ENCODE measurements around the gene ZNF527. TPM values are rescaled to one million over a fixed set of nuclear protein-coding genes. Genes with fewer than 3 reads are reported as not detected.
"Not testable (repeated sequence)": the region's sequence is repeated elsewhere in the genome, so short reads cannot be mapped to it uniquely, and the experiment has no call there.

The ZNF527 gene
- polyA plus RNA-seq, 1 donor (not counting 4 experiments of a cell fraction or from before 2014, with no cell fraction given) = 2.9 TPM

DNA sequence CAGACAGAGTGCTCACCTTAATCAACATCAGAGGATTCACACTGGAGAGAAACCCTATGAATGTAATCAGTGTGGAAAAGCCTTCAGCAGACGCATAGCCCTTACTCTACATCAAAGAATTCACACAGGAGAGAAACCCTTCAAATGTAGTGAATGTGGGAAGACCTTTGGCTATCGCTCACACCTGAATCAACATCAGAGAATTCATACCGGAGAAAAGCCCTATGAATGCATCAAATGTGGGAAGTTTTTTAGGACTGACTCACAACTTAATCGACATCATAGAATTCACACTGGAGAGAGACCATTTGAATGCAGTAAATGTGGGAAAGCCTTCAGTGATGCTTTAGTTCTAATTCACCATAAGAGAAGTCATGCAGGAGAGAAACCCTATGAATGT is 18.3 kb downstream of the ZNF527 start:
- no peak for TF ChIP-seq EZH2 (IDR thresholded peaks at IDR 0.05; ENCODE audit: low read length)
- TF ChIP-seq, protein P1, sequence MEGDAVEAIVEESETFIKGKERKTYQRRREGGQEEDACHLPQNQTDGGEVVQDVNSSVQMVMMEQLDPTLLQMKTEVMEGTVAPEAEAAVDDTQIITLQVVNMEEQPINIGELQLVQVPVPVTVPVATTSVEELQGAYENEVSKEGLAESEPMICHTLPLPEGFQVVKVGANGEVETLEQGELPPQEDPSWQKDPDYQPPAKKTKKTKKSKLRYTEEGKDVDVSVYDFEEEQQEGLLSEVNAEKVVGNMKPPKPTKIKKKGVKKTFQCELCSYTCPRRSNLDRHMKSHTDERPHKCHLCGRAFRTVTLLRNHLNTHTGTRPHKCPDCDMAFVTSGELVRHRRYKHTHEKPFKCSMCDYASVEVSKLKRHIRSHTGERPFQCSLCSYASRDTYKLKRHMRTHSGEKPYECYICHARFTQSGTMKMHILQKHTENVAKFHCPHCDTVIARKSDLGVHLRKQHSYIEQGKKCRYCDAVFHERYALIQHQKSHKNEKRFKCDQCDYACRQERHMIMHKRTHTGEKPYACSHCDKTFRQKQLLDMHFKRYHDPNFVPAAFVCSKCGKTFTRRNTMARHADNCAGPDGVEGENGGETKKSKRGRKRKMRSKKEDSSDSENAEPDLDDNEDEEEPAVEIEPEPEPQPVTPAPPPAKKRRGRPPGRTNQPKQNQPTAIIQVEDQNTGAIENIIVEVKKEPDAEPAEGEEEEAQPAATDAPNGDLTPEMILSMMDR (optimal IDR thresholded peaks at IDR 0.05 in 1 of 3, IDR thresholded peaks at IDR 0.05 in 1 of 3, conservative IDR thresholded peaks at IDR 0.05 in 1 of 3; ENCODE audit: extremely low read depth in 1 of 3, insufficient read depth in 2 of 3, low read length in 3 of 3) = no peak
- Histone ChIP-seq H3K9me1 (ENCODE audit: control insufficient read depth, extremely low read depth, insufficient read depth, low read length) (no peaks in the 10 kb centered on the region), H4K20me1 (ENCODE audit: control insufficient read depth, extremely low read depth, insufficient read depth, low read length) (no peaks in the 10 kb centered on the region), H3K4me3 (ENCODE audit: control insufficient read depth in 2 of 3, extremely low read depth in 1 of 3, insufficient read depth in 2 of 3, low read depth in 1 of 3, low read length in 3 of 3) (no peak overlapping the region), H3K9me3 (ENCODE audit: control insufficient read depth, low read depth, low read length) (peaks cover 16% of the 10 kb centered on the region), H3K27ac (ENCODE audit: control insufficient read depth, insufficient read depth, low read length) (no peak overlapping the region), H3K4me1 (ENCODE audit: control insufficient read depth, extremely low read depth, insufficient read depth, low read length) (no peaks in the 10 kb centered on the region), H3K36me3 (ENCODE audit: control insufficient read depth in 2 of 2, extremely low read depth in 1 of 2, insufficient read depth in 2 of 2, low read length in 2 of 2) (peaks cover 0 to 3% of the 10 kb centered on the region in 2 experiments), H3K79me2 (ENCODE audit: control insufficient read depth, insufficient read depth, low read length) (no peaks in the 10 kb centered on the region), H3K4me2 (ENCODE audit: control insufficient read depth, extremely low read depth, insufficient read depth, low read depth, low read length) (no peak overlapping the region), H3K9ac (ENCODE audit: control insufficient read depth, extremely low read depth, insufficient read depth, low read length) (no peak overlapping the region), H2AFZ (ENCODE audit: control insufficient read depth, low read length) (no peak overlapping the region), H3K27me3 (ENCODE audit: control insufficient read depth, extremely low read depth, insufficient read depth, low read length) (no peaks in the 10 kb centered on the region)
- no peak for FAIRE-seq
- DNase-seq (ENCODE audit: low read depth, low spot score) = no peak
- dilution Hi-C loops (cut with MboI; ENCODE audit: extremely low pct_ligation_motif_present, low sequenced_read_pairs) = no loop called here

GRCh38 chr19:37391399-37391798 is 20.5 kb downstream of the ZNF527 start:
- H3K9me1 ChIP-seq (ENCODE audit: control insufficient read depth, extremely low read depth, insufficient read depth, low read length); H2AFZ ChIP-seq (ENCODE audit: control insufficient read depth, low read length); H4K20me1 ChIP-seq (ENCODE audit: control insufficient read depth, extremely low read depth, insufficient read depth, low read length); H3K27ac ChIP-seq (ENCODE audit: control insufficient read depth, insufficient read depth, low read length); H3K79me2 ChIP-seq (ENCODE audit: control insufficient read depth, insufficient read depth, low read length); H3K36me3 ChIP-seq (ENCODE audit: control insufficient read depth in 2 of 2, extremely low read depth in 1 of 2, insufficient read depth in 2 of 2, low read length in 2 of 2); DNase-seq (ENCODE audit: low read depth, low spot score); dilution Hi-C loops (cut with MboI; ENCODE audit: extremely low pct_ligation_motif_present, low sequenced_read_pairs); H3K4me1 ChIP-seq (ENCODE audit: control insufficient read depth, extremely low read depth, insufficient read depth, low read length); H3K4me2 ChIP-seq (ENCODE audit: control insufficient read depth, extremely low read depth, insufficient read depth, low read depth, low read length); FAIRE-seq; H3K4me3 ChIP-seq (ENCODE audit: control insufficient read depth in 2 of 3, extremely low read depth in 1 of 3, insufficient read depth in 2 of 3, low read depth in 1 of 3, low read length in 3 of 3); H3K9ac ChIP-seq (ENCODE audit: control insufficient read depth, extremely low read depth, insufficient read depth, low read length); H3K27me3 ChIP-seq (ENCODE audit: control insufficient read depth, extremely low read depth, insufficient read depth, low read length): not testable (repeated sequence)
- peaks cover 18% of the 10 kb centered on the region for H3K9me3 ChIP-seq (ENCODE audit: control insufficient read depth, low read depth, low read length)

GRCh38 chr19:37401078-37401477 is 30.2 kb downstream of the ZNF527 start:
- Histone ChIP-seq H3K36me3 (ENCODE audit: control insufficient read depth in 2 of 2, extremely low read depth in 1 of 2, insufficient read depth in 2 of 2, low read length in 2 of 2) (no peaks in the 10 kb centered on the region), H3K4me1 (ENCODE audit: control insufficient read depth, extremely low read depth, insufficient read depth, low read length) (no peaks in the 10 kb centered on the region), H3K9me1 (ENCODE audit: control insufficient read depth, extremely low read depth, insufficient read depth, low read length) (no peaks in the 10 kb centered on the region), H3K9ac (ENCODE audit: control insufficient read depth, extremely low read depth, insufficient read depth, low read length) (no peak overlapping the region), H3K4me2 (ENCODE audit: control insufficient read depth, extremely low read depth, insufficient read depth, low read depth, low read length) (no peak overlapping the region), H3K27ac (ENCODE audit: control insufficient read depth, insufficient read depth, low read length) (no peak overlapping the region), H2AFZ (ENCODE audit: control insufficient read depth, low read length) (no peak overlapping the region), H3K79me2 (ENCODE audit: control insufficient read depth, insufficient read depth, low read length) (no peaks in the 10 kb centered on the region), H3K4me3 (ENCODE audit: control insufficient read depth in 2 of 3, extremely low read depth in 1 of 3, insufficient read depth in 2 of 3, low read depth in 1 of 3, low read length in 3 of 3) (no peak overlapping the region), H3K27me3 (ENCODE audit: control insufficient read depth, extremely low read depth, insufficient read depth, low read length) (no peaks in the 10 kb centered on the region), H3K9me3 (ENCODE audit: control insufficient read depth, low read depth, low read length) (peaks cover 16% of the 10 kb centered on the region), H4K20me1 (ENCODE audit: control insufficient read depth, extremely low read depth, insufficient read depth, low read length) (no peaks in the 10 kb centered on the region)
- dilution Hi-C loops (cut with MboI; ENCODE audit: extremely low pct_ligation_motif_present, low sequenced_read_pairs) = no loop called here
- FAIRE-seq (no peak), DNase-seq (ENCODE audit: low read depth, low spot score) (no peak)
- TF ChIP-seq, protein P1 (optimal IDR thresholded peaks at IDR 0.05 in 1 of 3, IDR thresholded peaks at IDR 0.05 in 1 of 3, conservative IDR thresholded peaks at IDR 0.05 in 1 of 3; ENCODE audit: extremely low read depth in 1 of 3, insufficient read depth in 2 of 3, low read length in 3 of 3) = no peak
- no peak for TF ChIP-seq EZH2 (IDR thresholded peaks at IDR 0.05; ENCODE audit: low read length)

All from keratinocyte (primary cell).